AG09309 (cell line): ENCODE measurements around the gene SYNE3.

Source experiments
- DNase-seq: peaks from one replicate; pipeline ENCODE4 v3.0.0-alpha.2; 2010; ENCODE audit warnings: low read depth
- H3K4me3 ChIP-seq: 2 replicates; pipeline ENCODE4 v1.5.1; 2011; ENCODE audit warnings: mild to moderate bottlenecking, low read depth, low read length, moderate library complexity; ENCODE audit not compliant: control insufficient read depth
- TF ChIP-seq, protein P1 (sequence below): IDR thresholded peaks from 2 replicates; pipeline ENCODE4 v1.5.1; 2011; ENCODE audit warnings: mild to moderate bottlenecking, low read depth, low read length, inconsistent platforms; ENCODE audit not compliant: insufficient read depth, control insufficient read depth; ENCODE audit errors: missing control alignments

Gene SYNE3

DNA sequence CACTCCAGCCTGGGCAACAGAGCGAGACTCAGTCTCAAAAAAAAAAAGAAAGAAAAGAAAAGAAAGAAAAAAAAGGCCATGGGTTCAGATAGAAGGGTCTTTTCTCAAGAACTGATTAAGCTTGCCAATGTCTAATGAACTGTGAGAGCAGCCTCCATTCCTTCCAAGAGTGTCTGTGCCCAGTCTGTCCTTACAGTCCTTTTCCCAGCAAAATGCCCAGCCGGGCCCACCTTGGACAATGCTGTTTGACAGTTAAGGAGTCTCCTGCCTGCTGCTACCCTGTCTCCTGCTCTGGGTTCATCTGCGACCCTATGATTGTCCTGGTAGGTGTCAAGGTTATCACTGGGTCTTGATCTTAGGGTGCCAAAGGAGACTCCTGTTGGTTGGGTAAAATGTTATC is 21.4 kb downstream of the SYNE3 start:
- DNase-seq: no peak
- no peak overlapping the region for H3K4me3 ChIP-seq
- TF ChIP-seq, protein P1, sequence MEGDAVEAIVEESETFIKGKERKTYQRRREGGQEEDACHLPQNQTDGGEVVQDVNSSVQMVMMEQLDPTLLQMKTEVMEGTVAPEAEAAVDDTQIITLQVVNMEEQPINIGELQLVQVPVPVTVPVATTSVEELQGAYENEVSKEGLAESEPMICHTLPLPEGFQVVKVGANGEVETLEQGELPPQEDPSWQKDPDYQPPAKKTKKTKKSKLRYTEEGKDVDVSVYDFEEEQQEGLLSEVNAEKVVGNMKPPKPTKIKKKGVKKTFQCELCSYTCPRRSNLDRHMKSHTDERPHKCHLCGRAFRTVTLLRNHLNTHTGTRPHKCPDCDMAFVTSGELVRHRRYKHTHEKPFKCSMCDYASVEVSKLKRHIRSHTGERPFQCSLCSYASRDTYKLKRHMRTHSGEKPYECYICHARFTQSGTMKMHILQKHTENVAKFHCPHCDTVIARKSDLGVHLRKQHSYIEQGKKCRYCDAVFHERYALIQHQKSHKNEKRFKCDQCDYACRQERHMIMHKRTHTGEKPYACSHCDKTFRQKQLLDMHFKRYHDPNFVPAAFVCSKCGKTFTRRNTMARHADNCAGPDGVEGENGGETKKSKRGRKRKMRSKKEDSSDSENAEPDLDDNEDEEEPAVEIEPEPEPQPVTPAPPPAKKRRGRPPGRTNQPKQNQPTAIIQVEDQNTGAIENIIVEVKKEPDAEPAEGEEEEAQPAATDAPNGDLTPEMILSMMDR: no peak

DNA sequence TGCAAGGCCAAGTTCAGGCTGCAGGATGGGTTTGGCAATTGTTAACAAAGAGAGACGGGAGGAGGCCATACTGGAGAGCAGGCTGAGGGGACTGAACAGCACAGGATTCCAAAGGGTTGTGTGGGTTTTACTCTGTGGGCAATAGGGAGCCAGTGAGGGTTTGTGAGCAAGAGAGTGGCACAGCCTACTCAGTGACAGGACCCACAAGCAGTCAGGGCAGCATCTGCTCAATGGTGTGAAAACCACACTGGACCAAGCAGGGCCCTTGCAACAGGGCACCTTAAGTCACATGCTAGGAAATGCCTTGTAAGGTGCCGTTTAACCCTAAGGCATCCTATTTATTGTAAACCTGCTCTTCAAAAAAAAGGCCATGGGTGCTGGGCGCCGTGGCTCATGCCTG is 22.0 kb downstream of the SYNE3 start:
- TF ChIP-seq, protein P1: no peak
- no peak overlapping the region for H3K4me3 ChIP-seq
- no peak for DNase-seq

DNA sequence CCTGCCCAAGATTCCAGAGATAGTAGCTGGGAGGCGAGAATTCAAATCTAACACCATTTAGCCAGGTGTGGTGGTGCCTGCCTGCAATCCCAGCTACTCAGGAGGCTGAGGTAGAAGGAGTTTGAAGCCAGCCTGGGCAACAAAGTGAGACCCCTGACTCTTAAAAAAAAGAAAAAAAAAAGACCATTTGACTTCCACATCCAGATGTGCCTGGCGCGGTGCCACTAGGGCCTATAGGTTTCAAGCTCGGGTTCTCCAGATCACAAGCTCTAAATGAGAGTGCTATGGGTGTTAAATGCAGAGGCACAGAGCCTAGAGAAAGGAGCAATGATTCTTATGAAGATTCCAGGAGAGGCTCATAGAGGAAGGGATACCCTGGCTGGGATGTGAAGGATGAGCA is 22.5 kb downstream of the SYNE3 start:
- DNase-seq: no peak
- H3K4me3 ChIP-seq: no peak overlapping the region
- TF ChIP-seq, protein P1: no peak

- TF ChIP-seq, protein P1: no peak
- no peak overlapping the region for H3K4me3 ChIP-seq
- no peak for DNase-seq
These were observed 22.9 kb downstream of the SYNE3 start for GRCh38 chr14:95493503-95493902.

DNA sequence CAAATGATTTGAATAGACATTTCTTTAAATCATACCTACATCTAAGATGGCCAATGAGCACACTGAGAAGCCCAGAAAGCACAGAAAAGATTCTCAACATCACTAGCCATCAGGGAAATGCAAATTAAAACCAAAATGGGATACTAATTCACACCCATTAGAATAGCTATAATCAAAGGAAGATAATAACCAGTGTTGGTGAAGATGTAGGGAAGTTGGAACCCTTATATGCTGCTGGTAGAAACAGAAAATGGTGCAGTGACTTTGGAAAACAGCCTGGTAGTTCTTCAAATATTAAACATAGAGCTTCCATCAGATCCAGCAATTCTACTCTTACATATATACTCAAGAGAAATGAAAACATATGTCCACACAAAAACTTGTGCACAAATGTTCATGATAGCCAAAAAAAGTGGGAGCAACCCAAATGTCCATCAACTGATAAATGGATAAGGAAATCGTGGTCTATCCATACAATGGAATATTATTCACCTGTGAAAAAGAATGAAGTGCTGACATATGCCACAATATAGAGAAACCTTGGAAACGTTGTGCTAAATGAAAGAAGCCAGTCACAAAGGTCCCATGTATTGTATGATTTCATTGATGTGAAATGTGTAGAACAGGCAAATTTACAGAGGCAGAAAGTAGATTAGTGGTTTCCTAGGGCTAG is 24.4 kb downstream of the SYNE3 start:
- no peak overlapping the region for H3K4me3 ChIP-seq
- no peak for DNase-seq
- TF ChIP-seq, protein P1: no peak

DNA sequence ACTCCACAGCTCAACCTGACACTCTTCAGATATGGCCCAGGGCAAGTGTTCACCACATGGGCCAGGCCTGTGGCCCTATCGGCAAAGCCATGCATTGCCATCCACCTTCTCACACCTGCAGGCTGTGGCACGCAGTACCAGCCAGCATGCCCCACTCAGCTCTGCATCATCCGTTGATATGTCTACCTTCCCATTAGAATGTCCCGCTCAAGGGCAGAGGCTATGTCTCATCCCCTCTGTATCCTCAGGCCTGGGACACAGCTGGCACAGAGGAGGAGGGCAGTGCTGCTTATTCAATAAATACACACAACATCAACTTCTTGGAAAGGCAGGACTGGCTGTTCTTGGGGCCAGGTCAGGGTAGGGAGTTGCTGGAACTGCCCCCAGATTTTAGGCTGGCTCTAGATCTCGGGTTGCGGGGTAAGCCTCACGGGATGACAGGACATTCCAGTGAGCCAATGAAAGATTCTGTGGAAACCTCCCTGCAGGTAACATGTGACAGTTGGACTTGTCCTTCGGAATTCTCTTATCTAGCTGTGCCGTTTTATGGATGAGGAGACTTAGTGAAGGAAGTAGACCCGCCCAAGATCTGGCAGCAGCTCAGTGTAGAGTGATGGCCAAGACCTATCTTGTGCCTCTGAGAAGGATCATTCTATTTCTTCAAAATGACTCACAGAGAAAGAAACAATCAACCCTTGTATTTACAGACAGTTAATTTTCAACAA is 25.6 kb downstream of the SYNE3 start:
- DNase-seq: no peak
- no peak overlapping the region for H3K4me3 ChIP-seq
- TF ChIP-seq, protein P1: no peak
